Spleen (tissue), 11 donors: ENCODE measurements around the gene GAGE10. TPM values are rescaled to one million over a fixed set of nuclear protein-coding genes. Genes with fewer than 3 reads are reported as not detected.
"Not testable (repeated sequence)": the region's sequence is repeated elsewhere in the genome, so short reads cannot be mapped to it uniquely, and the experiment has no call there.

Experiments used
- DNase-seq: peaks from one replicate; pipeline ENCODE4 v3.0.0-alpha.2; 2020
- H3K27ac ChIP-seq, 8 donors: fragments of 200-600 bp; sonication (generic) in 7 of 8; 1 replicate in 4 of 8; 2 replicates in 4 of 8; pipeline versions ENCODE4 v1.5.0 to v1.8.0; 2016 to 2021; ENCODE audit warnings: inconsistent platforms in 4 of 8, mild to moderate bottlenecking in 4 of 8, moderate library complexity in 1 of 8
- H3K27me3 ChIP-seq, 7 donors: fragments of 200-600 bp; sonication (generic) in 6 of 7; replicated peaks in 1 of 7; 1 replicate in 4 of 7; 2 replicates in 3 of 7; pipeline versions ENCODE4 v1.5.0 to v1.8.0; 2016 to 2021; ENCODE audit warnings: inconsistent platforms in 3 of 7, mild to moderate bottlenecking in 1 of 7
- H3K36me3 ChIP-seq, 6 donors: fragments of 200-600 bp; sonication (generic) in 5 of 6; 1 replicate in 4 of 6; 2 replicates in 2 of 6; pipeline versions ENCODE4 v1.5.0 to v1.8.0; 2016 to 2021; ENCODE audit warnings: inconsistent platforms in 2 of 6
- H3K4me1 ChIP-seq, 6 donors: fragments of 200-600 bp; sonication (generic) in 5 of 6; 1 replicate in 3 of 6; 2 replicates in 3 of 6; pipeline versions ENCODE4 v1.5.0 to v1.8.0; 2016 to 2021; ENCODE audit warnings: inconsistent platforms in 3 of 6
- H3K4me3 ChIP-seq, 8 donors: fragments of 200-600 bp; sonication (generic) in 7 of 8; 1 replicate in 4 of 8; 2 replicates in 4 of 8; pipeline versions ENCODE4 v1.5.0 to v1.8.0; 2016 to 2021; ENCODE audit warnings: inconsistent platforms in 4 of 8, mild to moderate bottlenecking in 4 of 8, moderate library complexity in 2 of 8
- H3K9me3 ChIP-seq, 8 donors: fragments of 200-600 bp; sonication (generic) in 7 of 8; 1 replicate in 4 of 8; 2 replicates in 4 of 8; pipeline versions ENCODE4 v1.5.0 to v1.8.0; 2016 to 2021; ENCODE audit warnings: inconsistent platforms in 4 of 8
- CTCF ChIP-seq, 11 experiments: fragments of 200-600 bp in 7 of 11; fragments of 450-650 bp in 4 of 11; sonication (generic) in 4 of 11; IDR thresholded peaks in 8 of 11; conservative IDR thresholded peaks in 3 of 11; 1 replicate in 7 of 11; 2 replicates in 4 of 11; pipeline versions ENCODE4 v1.4.0 to v1.8.0; 2016 to 2021; ENCODE audit warnings: antibody characterized with exemption in 11 of 11, inconsistent platforms in 4 of 11, mild to moderate bottlenecking in 1 of 11
- POLR2A ChIP-seq, 3 donors: fragments of 450-650 bp; IDR thresholded peaks; one replicate each; pipeline ENCODE4 v1.5.1; 2017; ENCODE audit warnings: antibody characterized with exemption in 3 of 3, mild to moderate bottlenecking in 1 of 3
- POLR2AphosphoS5 ChIP-seq, 3 donors: sonication (generic); formaldehyde crosslinking; IDR thresholded peaks; one replicate each; pipeline ENCODE4 v1.5.1; 2017; ENCODE audit warnings: antibody characterized with exemption in 3 of 3
- WGBS, 5 donors: extraction: QIAGEN DNeasy Blood & Tissue Kit in 3 of 5; methylation state at CpG; one replicate each; pipeline versions ENCODE4 v1.1.5 to v1.1.7; 2013 to 2018; 5-methylcytosine and 5-hydroxymethylcytosine counted together
- intact Hi-C: fragments of 100-400 bp; cut with DNase I; formaldehyde crosslinking; loops from one replicate; pipeline ENCODE4 v1.15.0; 2023; ENCODE audit warnings: low total_unique reads
- polyA plus RNA-seq, 3 donors: library from polyadenylated mRNA; stranded (reverse); fragments of 200-250 nt; gene quantifications; one replicate each; pipeline ENCODE4 v1.2.1, GENCODE V29; 2013
- total RNA-seq, 7 donors: library from RNA; depleted of rRNA in 3 of 7; stranded (reverse); fragments of >200 nt in 3 of 7; fragmentation: NEBNext Ultra II Directional in 4 of 7; extraction: Animal tissue kit (Norgen Biotek cat#: 25700) in 4 of 7; gene quantifications; one replicate each; pipeline versions ENCODE4 v1.1.0 to v1.2.1, GENCODE V29; 2016 to 2021
- donor health status: healthy with polysubstance abuse.
- donor health status: DM: no; HTN: no; CAD: no; lungs with moderate emphysema.
- donor health status: DM: no; HTN: no; CAD: no.
- donor health status: Bipolar disorder and iron deficiency.
- donor health status: healthy.
- donor health status: DM: no; HTN: no; CAD: no.
- donor health status: DM: yes; HTN: yes; CAD: no.

The GAGE10 gene
- total and polyA plus RNA-seq, 10 donors: not detected

- 60 to 75% (median 67%) methylated on average over 1 to 7 of the region's 7 CpGs for WGBS, 5 donors
- no peak for DNase-seq
- H3K4me1 ChIP-seq: peaks cover 0 to 11% (median 1%) of the 10 kb centered on the region in 6 donors
- H3K27ac ChIP-seq: no peak overlapping the region
- intact Hi-C loops: no loop called here
- peaks cover 0 to 14% (median 0%) of the 10 kb centered on the region in 6 donors for H3K36me3 ChIP-seq
- TF ChIP-seq POLR2A (IDR thresholded peaks at IDR 0.05) (no peak), POLR2AphosphoS5 (IDR thresholded peaks at IDR 0.05) (no peak)
- H3K9me3 ChIP-seq: no peaks in the 10 kb centered on the region
- peaks cover 0 to 7% (median 0%) of the 10 kb centered on the region in 7 donors for H3K27me3 ChIP-seq
- no peak overlapping the region for H3K4me3 ChIP-seq
Observed at GRCh38 chrX:49290215-49290614, 13.2 kb upstream of the GAGE10 start.

- Histone ChIP-seq H3K36me3 (no peaks in the 10 kb centered on the region), H3K27me3 (no peaks in the 10 kb centered on the region), H3K4me1 (peaks cover 0 to 11% (median 1%) of the 10 kb centered on the region in 6 donors), H3K27ac (no peak overlapping the region), H3K9me3 (no peaks in the 10 kb centered on the region), H3K4me3 (no peak overlapping the region)
- TF ChIP-seq POLR2A (IDR thresholded peaks at IDR 0.05) (no peak), CTCF (IDR thresholded peaks at IDR 0.05 in 8 of 11, conservative IDR thresholded peaks at IDR 0.05 in 3 of 11) (peak; percentile 53 to 78 (median 66)), POLR2AphosphoS5 (IDR thresholded peaks at IDR 0.05) (no peak)
- DNase-seq: peak; percentile 84
- intact Hi-C loops: loop anchor here (2.0 kb wide), 1 partner anchor 463 kb away; no protein-coding TSS in a partner anchor
- 21 to 42% (median 24%) methylated on average over 11 of the region's 11 CpGs for WGBS, 5 donors
Observed at GRCh38 chrX:49291615-49292337, 11.7 kb upstream of the GAGE10 start.

- Histone ChIP-seq H3K4me3 (no peak overlapping the region), H3K27ac (no peak overlapping the region), H3K4me1 (peaks cover 0 to 11% (median 1%) of the 10 kb centered on the region in 6 donors), H3K27me3 (no peaks in the 10 kb centered on the region), H3K36me3 (no peaks in the 10 kb centered on the region), H3K9me3 (no peaks in the 10 kb centered on the region)
- no peak for DNase-seq
- no peak for TF ChIP-seq CTCF (IDR thresholded peaks at IDR 0.05 in 8 of 11, conservative IDR thresholded peaks at IDR 0.05 in 3 of 11)
- 71 to 88% (median 80%) methylated on average over 11 to 17 of the region's 17 CpGs for WGBS, 5 donors
- intact Hi-C loops: loop anchor here (2.0 kb wide), 1 partner anchor 462 kb away; no protein-coding TSS in a partner anchor
Observed at GRCh38 chrX:49292400-49293362, 10.8 kb upstream of the GAGE10 start.

- WGBS, 5 donors: 76 to 97% (median 91%) methylated on average over 2 to 5 of the region's 5 CpGs
- H3K27me3 ChIP-seq, H3K4me3 ChIP-seq, H3K4me1 ChIP-seq, H3K9me3 ChIP-seq, intact Hi-C loops, DNase-seq, H3K27ac ChIP-seq, H3K36me3 ChIP-seq: not testable (repeated sequence)
Observed at GRCh38 chrX:49299293-49299692, 4.2 kb upstream of the GAGE10 start.

GRCh38 chrX:49300703-49301102 lies 2.7 kb upstream of the GAGE10 start:
- no peak for TF ChIP-seq POLR2AphosphoS5 (IDR thresholded peaks at IDR 0.05)
- TF ChIP-seq POLR2A (IDR thresholded peaks at IDR 0.05): no peak
- TF ChIP-seq CTCF (IDR thresholded peaks at IDR 0.05 in 8 of 11, conservative IDR thresholded peaks at IDR 0.05 in 3 of 11): no peak
- DNase-seq: no peak
- Histone ChIP-seq H3K27ac (no peak overlapping the region), H3K4me3 (no peak overlapping the region), H3K36me3 (no peaks in the 10 kb centered on the region), H3K4me1 (no peaks in the 10 kb centered on the region), H3K27me3 (no peaks in the 10 kb centered on the region), H3K9me3 (no peaks in the 10 kb centered on the region)
- 66 to 88% (median 83%) methylated on average over 1 of the region's 1 CpG for WGBS, 5 donors
- intact Hi-C loops: no loop called here

GRCh38 chrX:49307775-49308174 lies 4.3 kb downstream of the GAGE10 start:
- peaks cover 0 to 20% (median 7%) of the 10 kb centered on the region in 6 donors for H3K4me1 ChIP-seq
- intact Hi-C loops, H3K9me3 ChIP-seq, H3K27me3 ChIP-seq, DNase-seq, H3K4me3 ChIP-seq, H3K36me3 ChIP-seq, H3K27ac ChIP-seq: not testable (repeated sequence)
- WGBS, 5 donors: 49 to 58% (median 55%) methylated on average over 2 of the region's 2 CpGs
